ENCODE measurements around the gene FEZ2. TPM values are rescaled to one million over a fixed set of nuclear protein-coding genes. Genes with fewer than 3 reads are reported as not detected.

FEZ2 gene
- total and polyA plus RNA-seq, 10 of the 15 experiments (the other 5 are each of a cell fraction or from before 2014, with no cell fraction given): 3.0 to 15.4 (median 6.6) TPM

DNA sequence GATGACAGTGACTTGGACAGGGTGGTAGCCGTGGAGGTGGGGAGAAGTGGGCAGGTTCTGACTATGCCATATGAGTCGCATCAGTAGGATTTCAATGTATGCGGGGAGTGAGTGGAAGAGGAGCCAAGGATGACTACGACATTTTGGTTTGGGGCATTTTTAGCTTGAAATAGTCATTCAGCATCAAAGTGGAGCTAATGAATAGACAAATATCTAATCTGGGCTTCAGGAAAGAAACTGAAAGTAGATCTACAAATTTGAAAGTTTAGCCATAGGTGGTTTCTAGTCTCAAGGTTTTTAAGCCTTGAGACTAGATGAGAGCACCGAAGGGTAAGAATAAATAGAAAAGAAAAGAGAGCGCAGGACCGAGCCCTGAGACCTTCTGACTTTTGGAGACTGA lies 58.3 kb downstream of the FEZ2 start:
- RAD21 ChIA-PET (ENCODE audit: unreplicated experiment): no interaction called here
- intact Hi-C loops (cut with micrococcal nuclease; ENCODE audit: unreplicated experiment): no loop called here
- peaks cover 5% of the 10 kb centered on the region; the same call in 1 of the 2 replicates for H3K4me1 ChIP-seq (ENCODE audit: control insufficient read depth, insufficient read depth, low read length)
- no peak overlapping the region for H3K4me3 ChIP-seq
- no TSS peak for BruUV-seq (replicated peaks)
- DNase-seq (ENCODE audit: low read depth, low spot score): no peak
- POLR2A ChIA-PET: no interaction called here
- H4K20me1 ChIP-seq (ENCODE audit: control insufficient read depth, insufficient read depth): no peaks in the 10 kb centered on the region
- no peak overlapping the region for H3K9ac ChIP-seq (ENCODE audit: control insufficient read depth, insufficient read depth, low read length)
- H3K27ac ChIP-seq (ENCODE audit: control insufficient read depth, insufficient read depth): no peak overlapping the region
- CTCF ChIA-PET: no interaction called here
- no peaks in the 10 kb centered on the region for H3K9me3 ChIP-seq (replicated peaks; ENCODE audit: control insufficient read depth, insufficient read depth, low read length)
- SMC1A ChIA-PET (ENCODE audit: uncharacterized antibody, unreplicated experiment): no interaction called here
- no peaks in the 10 kb centered on the region for H3K27me3 ChIP-seq (replicated peaks in 1 of 2; ENCODE audit: control insufficient read depth in 2 of 2, insufficient read depth in 2 of 2, low read length in 1 of 2)
- no peak for FAIRE-seq
- no peaks in the 10 kb centered on the region for H3K36me3 ChIP-seq (ENCODE audit: control insufficient read depth in 2 of 2, insufficient read depth in 2 of 2, low read length in 1 of 2)
- H2AFZ ChIP-seq (ENCODE audit: control insufficient read depth, low read depth, low read length): no peak overlapping the region
- in situ Hi-C loops (cut with MboI): no loop called here
- TF ChIP-seq, protein P1, sequence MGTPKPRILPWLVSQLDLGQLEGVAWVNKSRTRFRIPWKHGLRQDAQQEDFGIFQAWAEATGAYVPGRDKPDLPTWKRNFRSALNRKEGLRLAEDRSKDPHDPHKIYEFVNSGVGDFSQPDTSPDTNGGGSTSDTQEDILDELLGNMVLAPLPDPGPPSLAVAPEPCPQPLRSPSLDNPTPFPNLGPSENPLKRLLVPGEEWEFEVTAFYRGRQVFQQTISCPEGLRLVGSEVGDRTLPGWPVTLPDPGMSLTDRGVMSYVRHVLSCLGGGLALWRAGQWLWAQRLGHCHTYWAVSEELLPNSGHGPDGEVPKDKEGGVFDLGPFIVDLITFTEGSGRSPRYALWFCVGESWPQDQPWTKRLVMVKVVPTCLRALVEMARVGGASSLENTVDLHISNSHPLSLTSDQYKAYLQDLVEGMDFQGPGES (IDR thresholded peaks at IDR 0.05): no peak
- ATAC-seq: peak; percentile 48
- H3K79me2 ChIP-seq (ENCODE audit: control insufficient read depth, insufficient read depth, low read length): no peaks in the 10 kb centered on the region
- no peak overlapping the region for H3K4me2 ChIP-seq (ENCODE audit: control insufficient read depth, insufficient read depth)
- 70% methylated on average over 7 of the region's 7 CpGs for WGBS (ENCODE audit: insufficient coverage, insufficient replicate concordance, low lambda C conversion rate, missing lambda C conversion rate)

DNA sequence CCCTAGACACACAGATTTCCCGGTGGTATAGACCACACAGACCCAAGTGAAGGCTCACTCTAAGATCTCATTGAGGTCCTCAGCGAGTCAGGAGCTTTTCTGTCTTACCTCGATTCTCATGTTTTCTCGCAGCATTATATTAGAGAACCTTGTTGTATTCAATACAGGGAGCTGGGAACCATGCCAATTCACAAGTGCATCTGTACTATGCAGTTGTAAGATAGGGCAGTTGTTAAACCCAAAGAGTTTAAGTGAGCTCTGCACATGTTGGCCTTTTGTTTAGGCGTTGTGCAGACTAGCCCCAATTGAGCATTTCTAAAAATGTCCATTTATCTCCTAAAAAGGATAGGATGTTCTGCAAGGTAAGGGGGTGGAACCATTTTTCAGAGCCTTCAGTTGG lies 59.6 kb downstream of the FEZ2 start:
- Histone ChIP-seq H2AFZ (ENCODE audit: control insufficient read depth, low read depth, low read length) (no peak overlapping the region), H3K36me3 (ENCODE audit: control insufficient read depth in 2 of 2, insufficient read depth in 2 of 2, low read length in 1 of 2) (no peaks in the 10 kb centered on the region), H3K27me3 (replicated peaks in 1 of 2; ENCODE audit: control insufficient read depth in 2 of 2, insufficient read depth in 2 of 2, low read length in 1 of 2) (no peaks in the 10 kb centered on the region), H3K4me2 (ENCODE audit: control insufficient read depth, insufficient read depth) (no peak overlapping the region), H3K9ac (ENCODE audit: control insufficient read depth, insufficient read depth, low read length) (no peak overlapping the region), H3K79me2 (ENCODE audit: control insufficient read depth, insufficient read depth, low read length) (no peaks in the 10 kb centered on the region), H3K4me3 (no peak overlapping the region), H3K9me3 (replicated peaks; ENCODE audit: control insufficient read depth, insufficient read depth, low read length) (no peaks in the 10 kb centered on the region), H4K20me1 (ENCODE audit: control insufficient read depth, insufficient read depth) (no peaks in the 10 kb centered on the region), H3K4me1 (ENCODE audit: control insufficient read depth, insufficient read depth, low read length) (peaks cover 5% of the 10 kb centered on the region; the same call in 1 of the 2 replicates), H3K27ac (ENCODE audit: control insufficient read depth, insufficient read depth) (no peak overlapping the region)
- ATAC-seq (no peak), DNase-seq (ENCODE audit: low read depth, low spot score) (no peak), FAIRE-seq (no peak)
- WGBS (ENCODE audit: insufficient coverage, insufficient replicate concordance, low lambda C conversion rate, missing lambda C conversion rate): 34% methylated on average over 5 of the region's 5 CpGs
- POLR2A ChIA-PET: no interaction called here
- TF ChIP-seq SRF (IDR thresholded peaks at IDR 0.05; ENCODE audit: low read depth in 2 of 2, low read length in 2 of 2): no peak
- no peak for TF ChIP-seq NBN (IDR thresholded peaks at IDR 0.05)
- TF ChIP-seq HCFC1 (IDR thresholded peaks at IDR 0.05; ENCODE audit: low read length): no peak
- TF ChIP-seq GABPA (IDR thresholded peaks at IDR 0.05; ENCODE audit: low read depth): no peak
- no peak for TF ChIP-seq MEF2A (IDR thresholded peaks at IDR 0.05; ENCODE audit: insufficient read depth, low read depth, low read length)
- TF ChIP-seq TCF7 (IDR thresholded peaks at IDR 0.05; ENCODE audit: borderline replicate concordance): no peak
- no peak for TF ChIP-seq TARDBP (IDR thresholded peaks at IDR 0.05; ENCODE audit: borderline replicate concordance)
- TF ChIP-seq SUZ12 (IDR thresholded peaks at IDR 0.05; ENCODE audit: unreplicated experiment): no peak
- TF ChIP-seq SMAD1 (IDR thresholded peaks at IDR 0.05; ENCODE audit: low read depth, partially characterized antibody): no peak
- TF ChIP-seq, protein P2, sequence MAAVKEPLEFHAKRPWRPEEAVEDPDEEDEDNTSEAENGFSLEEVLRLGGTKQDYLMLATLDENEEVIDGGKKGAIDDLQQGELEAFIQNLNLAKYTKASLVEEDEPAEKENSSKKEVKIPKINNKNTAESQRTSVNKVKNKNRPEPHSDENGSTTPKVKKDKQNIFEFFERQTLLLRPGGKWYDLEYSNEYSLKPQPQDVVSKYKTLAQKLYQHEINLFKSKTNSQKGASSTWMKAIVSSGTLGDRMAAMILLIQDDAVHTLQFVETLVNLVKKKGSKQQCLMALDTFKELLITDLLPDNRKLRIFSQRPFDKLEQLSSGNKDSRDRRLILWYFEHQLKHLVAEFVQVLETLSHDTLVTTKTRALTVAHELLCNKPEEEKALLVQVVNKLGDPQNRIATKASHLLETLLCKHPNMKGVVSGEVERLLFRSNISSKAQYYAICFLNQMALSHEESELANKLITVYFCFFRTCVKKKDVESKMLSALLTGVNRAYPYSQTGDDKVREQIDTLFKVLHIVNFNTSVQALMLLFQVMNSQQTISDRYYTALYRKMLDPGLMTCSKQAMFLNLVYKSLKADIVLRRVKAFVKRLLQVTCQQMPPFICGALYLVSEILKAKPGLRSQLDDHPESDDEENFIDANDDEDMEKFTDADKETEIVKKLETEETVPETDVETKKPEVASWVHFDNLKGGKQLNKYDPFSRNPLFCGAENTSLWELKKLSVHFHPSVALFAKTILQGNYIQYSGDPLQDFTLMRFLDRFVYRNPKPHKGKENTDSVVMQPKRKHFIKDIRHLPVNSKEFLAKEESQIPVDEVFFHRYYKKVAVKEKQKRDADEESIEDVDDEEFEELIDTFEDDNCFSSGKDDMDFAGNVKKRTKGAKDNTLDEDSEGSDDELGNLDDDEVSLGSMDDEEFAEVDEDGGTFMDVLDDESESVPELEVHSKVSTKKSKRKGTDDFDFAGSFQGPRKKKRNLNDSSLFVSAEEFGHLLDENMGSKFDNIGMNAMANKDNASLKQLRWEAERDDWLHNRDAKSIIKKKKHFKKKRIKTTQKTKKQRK (IDR thresholded peaks at IDR 0.05; ENCODE audit: low read depth, low read length): no peak
- no peak for TF ChIP-seq EP300 (IDR thresholded peaks at IDR 0.05; ENCODE audit: borderline replicate concordance in 1 of 2, control insufficient read depth in 1 of 2, low read depth in 2 of 2, low read length in 2 of 2)
- TF ChIP-seq EGR1 (IDR thresholded peaks at IDR 0.05; ENCODE audit: borderline replicate concordance in 1 of 2, low read depth in 2 of 2, low read length in 2 of 2): no peak
- BruUV-seq (replicated peaks): no TSS peak
- SMC1A ChIA-PET (ENCODE audit: uncharacterized antibody, unreplicated experiment): no interaction called here
- RAD21 ChIA-PET (ENCODE audit: unreplicated experiment): interaction anchor here (0.9 kb wide), 1 partner anchor 31 kb away, joined by 3 read pairs; no protein-coding TSS in a partner anchor
- intact Hi-C loops (cut with micrococcal nuclease; ENCODE audit: unreplicated experiment) (no loop called here), in situ Hi-C loops (cut with MboI) (no loop called here)
- CTCF ChIA-PET: no interaction called here

Data from GM12878 (cell line).